ENCODE data around the gene C1orf116.

The C1orf116 gene

DNA sequence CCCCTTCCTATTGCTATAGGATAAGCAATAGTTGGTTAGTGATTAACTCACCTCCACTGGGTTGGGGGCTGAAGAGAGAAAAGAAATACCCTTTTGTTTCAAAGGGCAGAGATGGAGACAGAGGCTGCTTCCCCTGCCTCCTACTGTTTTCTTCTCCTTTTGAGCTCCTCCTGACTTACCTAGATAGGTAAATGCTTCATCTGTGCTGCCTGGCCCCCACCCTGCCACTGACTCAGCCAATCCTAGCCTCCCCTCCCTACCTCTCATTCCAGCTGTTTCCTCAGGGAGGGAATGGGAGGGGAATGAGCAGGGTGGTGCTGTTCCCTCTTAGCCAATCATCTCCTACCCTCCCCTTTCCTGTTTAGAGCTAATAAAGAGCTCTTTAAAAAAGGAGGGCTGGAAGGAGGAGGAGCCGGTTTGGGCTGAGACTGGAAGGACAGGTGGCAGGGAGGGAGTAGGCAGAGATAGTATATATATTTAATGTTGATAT is at the start of gene C1orf116:
Gene C1orf116, minus strand, starts transcription at position 229 of the 490 bp plus-strand sequence. CDS start 5,158 bp downstream, outside the sequence.
- DNase-seq: peak; percentile 27

- DNase-seq: no peak
These were observed 49.2 kb upstream of the C1orf116 start for GRCh38 chr1:207081806-207082205.

DNA sequence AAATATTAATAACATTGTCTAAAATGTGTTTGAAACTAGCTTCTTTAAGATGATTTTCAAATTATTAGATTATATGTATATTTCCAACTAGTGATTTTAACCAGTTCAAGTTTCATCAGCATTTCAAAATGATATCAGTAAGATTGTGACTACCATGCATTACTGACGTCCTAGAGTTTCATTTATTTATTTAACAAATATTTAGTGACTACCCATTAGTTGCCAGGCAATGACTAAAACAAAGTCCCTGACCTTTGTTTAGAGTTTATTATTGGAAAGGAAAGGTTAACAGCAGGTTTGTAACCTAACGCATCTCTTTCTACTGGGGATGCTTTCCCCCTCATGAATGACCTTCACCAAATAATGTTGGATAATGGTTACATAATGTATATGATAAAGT is 48.5 kb upstream of the C1orf116 start:
- no peak for DNase-seq

- DNase-seq: no peak
These were observed 47.2 kb upstream of the C1orf116 start for GRCh38 chr1:207079706-207080241.

GRCh38 chr1:207078578-207079132 is 46.1 kb upstream of the C1orf116 start:
- DNase-seq: no peak

GRCh38 chr1:207077470-207078377 is 45.2 kb upstream of the C1orf116 start:
- DNase-seq: peak; percentile 92

- DNase-seq: no peak
These were observed 44.5 kb upstream of the C1orf116 start for GRCh38 chr1:207077012-207077411.

DNA sequence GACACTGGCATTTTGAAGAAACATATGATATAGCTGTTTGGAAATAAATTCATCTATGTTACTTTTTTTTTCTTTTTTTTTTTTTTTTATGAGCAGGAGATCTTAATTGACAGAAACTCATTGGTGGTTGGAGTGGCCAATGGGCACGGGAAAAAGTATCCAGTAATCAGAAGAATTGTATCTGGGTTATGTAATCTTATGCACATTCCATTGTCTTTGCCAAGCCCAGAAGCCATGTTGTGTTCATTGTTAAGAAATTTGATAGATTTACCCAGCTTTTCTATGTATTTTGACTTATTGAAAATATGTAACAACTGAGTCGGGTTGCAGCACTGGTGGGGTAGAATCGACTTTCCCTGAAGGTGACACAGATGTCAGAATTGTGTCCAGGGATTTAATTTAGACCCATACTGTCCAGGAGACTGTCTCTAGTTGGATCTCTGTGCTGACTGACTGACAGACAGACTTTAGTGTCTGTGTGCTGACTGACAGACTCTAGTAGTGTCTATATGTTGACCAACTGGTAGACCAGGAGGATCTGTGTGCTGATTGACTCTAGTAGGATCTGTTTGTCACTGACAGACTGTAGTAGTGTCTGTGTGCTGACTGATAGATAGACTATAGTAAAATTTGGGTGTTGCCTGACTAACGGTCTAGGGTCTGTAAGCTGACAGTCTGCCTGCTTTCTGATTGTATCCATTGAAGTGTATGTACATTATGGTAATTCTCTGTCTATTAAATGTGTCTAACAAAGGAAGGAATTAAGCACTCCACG is 43.8 kb upstream of the C1orf116 start:
- peak; percentile 70 for DNase-seq

GRCh38 chr1:207073906-207074820 is 41.6 kb upstream of the C1orf116 start:
- DNase-seq: no peak

DNA sequence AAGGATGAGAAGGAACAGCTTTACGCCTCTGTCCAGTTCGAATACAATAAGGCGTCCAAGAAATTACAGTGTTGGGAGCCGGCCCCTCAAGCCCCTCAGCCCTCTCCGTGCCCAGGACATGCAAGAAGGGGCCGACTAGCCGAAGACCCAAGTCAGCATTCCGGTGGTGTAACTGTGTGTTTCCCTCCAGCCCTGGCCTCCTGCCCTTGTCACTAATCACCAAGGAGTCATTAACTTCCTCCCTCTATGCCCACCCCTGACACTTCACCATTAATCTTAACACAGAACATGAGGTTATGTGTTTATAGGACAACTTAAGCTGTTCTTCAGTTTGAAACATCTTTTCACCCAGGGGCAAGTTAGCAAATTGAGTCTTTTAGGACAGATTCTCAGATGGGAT is 39.7 kb upstream of the C1orf116 start:
- DNase-seq: peak; percentile 59

DNA sequence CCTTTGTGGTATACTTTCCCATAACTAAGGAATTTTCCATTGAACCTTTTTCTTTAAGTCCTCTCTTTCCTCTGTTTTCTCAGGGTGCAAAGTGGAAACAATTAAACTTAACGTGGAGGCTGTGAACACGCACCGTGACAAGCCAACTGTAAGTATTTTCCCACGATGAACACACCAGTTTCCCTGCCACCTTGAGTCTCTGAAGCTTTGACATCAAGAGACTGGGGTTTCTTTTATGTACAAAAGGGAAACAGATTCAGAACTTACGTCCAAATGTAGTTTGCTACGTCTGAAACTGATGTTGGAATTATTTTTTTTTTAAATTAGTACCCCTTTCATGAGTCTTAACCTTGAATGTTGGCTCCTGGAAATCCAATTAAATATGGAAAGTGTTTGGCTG is 38.9 kb upstream of the C1orf116 start:
- no peak for DNase-seq

- DNase-seq: peak; percentile 89
These were observed 38.3 kb upstream of the C1orf116 start for GRCh38 chr1:207070811-207071210.

GRCh38 chr1:207069858-207070506 is 37.4 kb upstream of the C1orf116 start:
- no peak for DNase-seq

- no peak for DNase-seq
These were observed 36.5 kb upstream of the C1orf116 start for GRCh38 chr1:207069061-207069460.

DNA sequence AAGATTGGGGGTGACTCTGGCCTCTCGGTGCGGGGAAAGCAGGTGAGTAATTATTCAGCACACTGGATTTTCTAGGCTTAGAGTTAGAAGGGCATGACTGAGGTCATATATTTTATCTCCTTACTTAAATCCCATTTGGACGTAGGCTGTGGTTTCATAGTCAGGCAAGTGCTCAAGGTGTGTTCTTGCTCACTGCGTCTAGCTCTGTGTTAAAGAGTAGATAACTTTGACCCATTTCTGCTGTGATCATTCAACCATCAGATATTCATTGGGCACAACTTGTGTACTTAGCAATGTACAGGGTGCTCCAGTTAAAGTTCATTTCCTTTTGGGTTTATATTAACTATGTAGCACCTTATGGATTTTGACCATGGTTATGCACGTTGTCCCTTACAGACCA is 35.1 kb upstream of the C1orf116 start:
- DNase-seq: no peak

DNA sequence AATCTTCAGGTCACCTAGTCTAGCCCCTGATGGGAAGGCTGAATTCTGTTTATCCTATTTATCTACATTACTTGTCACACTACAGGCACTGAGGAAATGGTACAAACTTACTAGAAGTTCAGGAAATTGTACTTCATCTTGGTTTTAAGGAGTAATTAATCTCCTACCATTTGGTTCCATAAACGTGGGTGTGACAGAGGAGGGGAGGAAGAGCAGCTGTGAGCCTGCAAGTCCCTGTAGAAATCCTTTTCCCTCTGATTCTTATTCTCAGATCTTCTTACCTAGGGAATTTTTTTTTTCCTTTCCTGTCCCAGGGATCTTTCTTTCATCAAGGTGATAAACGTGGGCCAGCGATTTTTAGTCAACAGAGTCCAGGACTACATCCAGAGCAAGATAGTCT is 34.6 kb upstream of the C1orf116 start:
- no peak for DNase-seq

DNA sequence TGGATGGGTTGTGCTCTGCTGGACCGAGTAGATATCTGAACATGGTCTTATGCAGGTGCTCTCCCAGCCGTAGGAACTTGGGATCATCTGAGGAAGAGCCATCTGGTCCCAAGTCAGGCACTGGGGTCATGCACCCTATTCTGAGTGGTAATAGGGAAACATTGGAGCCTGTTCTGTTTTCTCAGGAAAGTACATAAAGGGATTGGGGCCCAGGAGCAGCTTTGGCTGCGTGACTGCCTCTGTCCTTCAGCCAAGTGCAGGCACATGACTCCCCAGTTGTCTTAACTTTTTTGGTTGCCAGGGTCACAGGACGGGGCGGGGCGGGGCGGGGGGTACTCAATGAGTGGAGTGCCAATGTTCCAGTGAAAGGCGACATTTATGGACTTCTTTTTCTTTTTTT is 32.0 kb upstream of the C1orf116 start:
- DNase-seq: no peak

DNA sequence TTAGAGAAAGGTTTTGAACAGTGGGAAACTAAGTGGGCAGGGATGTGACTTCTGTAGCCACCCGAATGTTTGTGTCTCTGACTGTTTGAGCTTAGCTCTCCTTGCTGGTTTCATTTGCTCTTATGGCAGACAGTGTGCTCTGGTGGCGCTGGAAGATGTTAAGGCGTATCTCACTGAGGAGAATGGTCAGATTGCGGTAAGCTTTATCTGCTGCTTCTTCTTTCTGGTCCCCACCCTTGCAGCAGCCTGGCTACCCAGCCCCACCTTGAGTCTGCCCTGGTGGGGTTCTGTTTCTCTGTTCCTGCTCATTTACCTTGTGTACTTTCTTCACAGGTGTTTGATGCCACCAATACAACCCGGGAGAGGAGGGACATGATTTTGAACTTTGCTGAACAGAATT is 30.5 kb upstream of the C1orf116 start:
- DNase-seq: no peak

- no peak for DNase-seq
These were observed 29.5 kb upstream of the C1orf116 start for GRCh38 chr1:207062058-207062457.

DNA sequence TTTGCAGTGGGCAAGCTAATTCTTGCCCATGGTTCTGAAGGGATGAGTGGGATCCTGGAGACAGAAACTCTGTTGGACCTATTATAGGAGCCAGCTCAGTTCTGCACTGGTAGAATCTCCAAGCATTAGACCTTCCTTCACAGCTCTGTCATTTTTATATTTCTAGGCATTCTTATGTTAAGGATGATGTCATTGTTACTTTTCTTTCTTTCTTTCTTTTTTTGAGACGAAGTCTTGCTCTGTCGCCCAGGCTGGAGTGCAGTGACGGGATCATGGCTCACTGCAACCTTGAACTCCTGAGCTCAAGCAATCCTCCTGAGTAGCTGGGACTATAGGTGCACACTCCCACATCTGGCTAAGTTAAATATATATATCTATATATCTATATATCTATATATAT is 28.0 kb upstream of the C1orf116 start:
- DNase-seq: no peak

- DNase-seq: no peak
These were observed 27.3 kb upstream of the C1orf116 start for GRCh38 chr1:207059881-207060280.
